Left lung (tissue), 10 donors: ENCODE data around the gene CBLN2. TPM values are rescaled to one million over a fixed set of nuclear protein-coding genes. Genes with fewer than 3 reads are reported as not detected.

Experiments used
- ATAC-seq: fragments of 200-7000 bp; cut with Tn5 transposase; one replicate; pipeline ENCODE4 v1.9.1; 2020; ENCODE audit warnings: moderate library complexity
- DNase-seq, 4 donors: peaks; one replicate each; pipeline ENCODE4 v3.0.0-alpha.2; 2013 to 2020
- H3K27ac ChIP-seq, 2 donors: fragments of 200-600 bp; sonication (generic) in 1 of 2; one replicate each; pipeline versions ENCODE4 v1.5.0 to v1.8.0; 2020 to 2021
- H3K27me3 ChIP-seq, 2 donors: fragments of 200-600 bp; sonication (generic) in 1 of 2; one replicate each; pipeline versions ENCODE4 v1.5.0 to v1.8.0; 2020 to 2021
- H3K36me3 ChIP-seq, 2 donors: fragments of 200-600 bp; sonication (generic) in 1 of 2; one replicate each; pipeline versions ENCODE4 v1.5.0 to v1.8.0; 2020 to 2021
- H3K4me1 ChIP-seq, 2 donors: fragments of 200-600 bp; one replicate each; pipeline ENCODE4 v1.8.0; 2021
- H3K4me3 ChIP-seq, 2 donors: fragments of 200-600 bp; sonication (generic) in 1 of 2; one replicate each; pipeline versions ENCODE4 v1.5.0 to v1.8.0; 2020 to 2021; ENCODE audit warnings: mild to moderate bottlenecking in 1 of 2
- H3K9me3 ChIP-seq, 2 donors: fragments of 200-600 bp; sonication (generic) in 1 of 2; one replicate each; pipeline versions ENCODE4 v1.5.0 to v1.8.0; 2020 to 2021
- intact Hi-C, 2 donors: fragments of 100-400 bp; cut with DNase I; formaldehyde crosslinking; loops; one replicate each; pipeline versions ENCODE4 v1.11.2 to v1.14.2; 2022
- polyA plus RNA-seq, 6 donors: library from polyadenylated mRNA; unstranded; fragments of 120-200 nt; gene quantifications; one replicate each; pipeline ENCODE4 v1.2.1, GENCODE V29; 2013; ENCODE audit not compliant: insufficient read length in 6 of 6
- total RNA-seq, 2 donors: library from RNA; stranded (reverse); fragmentation: NEBNext Ultra II Directional; extraction: Animal tissue kit (Norgen Biotek cat#: 25700); gene quantifications; one replicate each; pipeline ENCODE4 v1.2.1, GENCODE V29; 2021
- TF ChIP-seq, protein P1 (sequence below), 2 donors: fragments of 200-600 bp; sonication (generic) in 1 of 2; IDR thresholded peaks; one replicate each; pipeline versions ENCODE4 v1.5.0 to v1.8.0; 2021; ENCODE audit warnings: antibody characterized with exemption in 2 of 2
- donor health status: DM: no; HTN: yes; CAD: no.
- donor health status: DM: no; HTN: no; CAD: no.

Gene CBLN2
- total and polyA plus RNA-seq, 8 donors: 2.9 to 22.4 (median 9.2) TPM; not detected in 2

DNA sequence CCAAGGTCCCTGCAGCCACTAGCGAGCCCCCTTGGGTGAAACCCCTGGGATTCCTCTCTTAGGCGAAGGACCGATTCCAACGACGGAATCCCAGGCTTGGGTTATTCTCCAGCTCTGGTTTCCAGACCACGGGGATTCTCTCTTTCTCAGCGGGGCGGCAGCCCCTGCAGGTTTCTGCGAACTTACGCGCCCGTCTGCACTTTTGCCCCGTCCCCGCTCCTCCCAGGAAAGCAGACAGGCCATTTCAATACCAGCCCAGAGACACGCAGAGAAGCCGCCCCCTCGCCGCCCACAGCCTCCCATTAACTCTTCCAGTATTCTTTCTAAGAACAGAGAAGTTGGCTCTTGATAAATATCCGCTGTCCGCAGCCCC, 1.2 kb downstream of the CBLN2 start:
- Histone ChIP-seq H3K4me1 (peaks cover 0 to 11% of the 10 kb centered on the region in 2 donors), H3K27me3 (peaks cover 43 to 84% of the 10 kb centered on the region in 2 donors), H3K36me3 (no peaks in the 10 kb centered on the region), H3K9me3 (no peaks in the 10 kb centered on the region), H3K4me3 (no peak overlapping the region), H3K27ac (no peak overlapping the region)
- ATAC-seq: no peak
- intact Hi-C loops: no loop called here
- peak in 1 of 4 donors; percentile 7 for DNase-seq
- TF ChIP-seq, protein P1, sequence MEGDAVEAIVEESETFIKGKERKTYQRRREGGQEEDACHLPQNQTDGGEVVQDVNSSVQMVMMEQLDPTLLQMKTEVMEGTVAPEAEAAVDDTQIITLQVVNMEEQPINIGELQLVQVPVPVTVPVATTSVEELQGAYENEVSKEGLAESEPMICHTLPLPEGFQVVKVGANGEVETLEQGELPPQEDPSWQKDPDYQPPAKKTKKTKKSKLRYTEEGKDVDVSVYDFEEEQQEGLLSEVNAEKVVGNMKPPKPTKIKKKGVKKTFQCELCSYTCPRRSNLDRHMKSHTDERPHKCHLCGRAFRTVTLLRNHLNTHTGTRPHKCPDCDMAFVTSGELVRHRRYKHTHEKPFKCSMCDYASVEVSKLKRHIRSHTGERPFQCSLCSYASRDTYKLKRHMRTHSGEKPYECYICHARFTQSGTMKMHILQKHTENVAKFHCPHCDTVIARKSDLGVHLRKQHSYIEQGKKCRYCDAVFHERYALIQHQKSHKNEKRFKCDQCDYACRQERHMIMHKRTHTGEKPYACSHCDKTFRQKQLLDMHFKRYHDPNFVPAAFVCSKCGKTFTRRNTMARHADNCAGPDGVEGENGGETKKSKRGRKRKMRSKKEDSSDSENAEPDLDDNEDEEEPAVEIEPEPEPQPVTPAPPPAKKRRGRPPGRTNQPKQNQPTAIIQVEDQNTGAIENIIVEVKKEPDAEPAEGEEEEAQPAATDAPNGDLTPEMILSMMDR (IDR thresholded peaks at IDR 0.05): no peak

DNA sequence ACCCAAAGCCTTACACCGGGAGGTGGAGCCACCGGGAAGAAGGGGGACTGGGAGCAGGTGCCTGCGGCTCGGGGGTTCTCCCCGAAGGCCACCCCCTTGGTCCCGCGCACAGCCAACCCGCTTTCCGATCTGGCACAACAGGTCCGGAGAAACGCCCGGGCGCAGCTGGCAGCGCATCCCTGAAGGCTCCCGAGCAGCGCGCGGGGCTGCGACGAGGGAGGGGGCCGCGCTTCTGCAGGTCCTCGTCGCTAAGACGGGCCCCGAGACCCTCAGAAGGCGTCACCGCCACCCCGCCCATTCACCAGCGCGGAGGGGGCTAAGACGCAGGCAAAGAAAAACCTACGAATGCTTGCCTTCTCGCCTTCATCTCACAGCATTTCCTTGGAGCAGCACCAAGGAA, 1.8 kb downstream of the CBLN2 start:
- DNase-seq: peak in 2 of 4 donors; percentile 13 to 71
- Histone ChIP-seq H3K36me3 (no peaks in the 10 kb centered on the region), H3K4me3 (no peak overlapping the region), H3K4me1 (peaks cover 0 to 11% of the 10 kb centered on the region in 2 donors), H3K27ac (no peak overlapping the region), H3K27me3 (peaks cover 43 to 88% of the 10 kb centered on the region in 2 donors), H3K9me3 (no peaks in the 10 kb centered on the region)
- no peak for ATAC-seq
- intact Hi-C loops: no loop called here
- TF ChIP-seq, protein P1 (IDR thresholded peaks at IDR 0.05): no peak

DNA sequence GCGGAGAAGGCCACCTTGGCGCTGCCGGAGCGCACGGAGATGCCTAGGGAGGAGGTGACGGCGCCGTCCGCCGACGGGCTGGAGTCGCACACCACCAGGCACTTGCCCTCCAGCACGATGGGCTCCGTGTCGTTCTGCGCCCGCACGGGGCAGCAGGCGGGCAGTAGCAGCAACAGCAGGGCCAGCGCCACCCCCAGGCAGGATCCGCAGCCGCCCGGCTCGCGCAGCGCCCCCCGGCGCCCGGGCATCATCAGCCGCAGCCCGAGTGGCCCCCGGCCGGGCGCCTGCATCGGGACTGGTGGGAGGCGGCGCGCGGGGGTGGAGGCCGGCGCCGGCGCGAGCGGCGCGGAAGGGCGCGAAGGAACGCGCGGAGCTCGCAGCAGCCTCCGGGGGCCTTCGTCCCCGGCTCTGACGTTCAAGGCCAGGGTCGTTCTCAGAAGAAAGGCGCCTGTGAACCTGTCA, 2.2 kb downstream of the CBLN2 start:
- Histone ChIP-seq H3K4me1 (peaks cover 0 to 11% of the 10 kb centered on the region in 2 donors), H3K27me3 (peaks cover 43 to 93% of the 10 kb centered on the region in 2 donors), H3K36me3 (no peaks in the 10 kb centered on the region), H3K4me3 (no peak overlapping the region), H3K27ac (no peak overlapping the region), H3K9me3 (no peaks in the 10 kb centered on the region)
- TF ChIP-seq, protein P1 (IDR thresholded peaks at IDR 0.05): no peak
- intact Hi-C loops: no loop called here
- no peak for ATAC-seq
- peak in 1 of 4 donors; percentile 61 for DNase-seq

DNA sequence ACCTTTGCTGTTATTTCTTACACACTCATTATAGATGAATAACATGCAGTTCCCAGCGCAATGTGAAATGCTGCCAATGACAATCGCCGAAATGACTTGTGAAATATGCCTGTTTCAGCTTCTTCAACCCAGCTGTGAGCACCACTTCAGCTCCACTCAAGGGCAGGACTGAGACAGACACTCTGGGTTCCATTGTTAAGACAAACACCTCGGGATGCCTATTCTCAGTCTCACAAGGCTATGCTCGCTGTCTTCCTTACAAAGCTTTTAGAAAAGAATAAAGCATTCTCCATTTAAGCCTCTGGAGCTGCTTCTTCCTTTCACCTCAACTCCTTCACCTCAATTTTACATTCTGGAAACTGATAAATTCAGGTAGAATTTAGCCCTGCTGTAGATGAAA, 4.2 kb downstream of the CBLN2 start:
- intact Hi-C loops: no loop called here
- ATAC-seq: no peak
- Histone ChIP-seq H3K4me1 (peaks cover 0 to 11% of the 10 kb centered on the region in 2 donors), H3K27me3 (peaks cover 38 to 80% of the 10 kb centered on the region in 2 donors), H3K9me3 (no peaks in the 10 kb centered on the region), H3K4me3 (no peak overlapping the region), H3K27ac (no peak overlapping the region), H3K36me3 (no peaks in the 10 kb centered on the region)
- TF ChIP-seq, protein P1 (IDR thresholded peaks at IDR 0.05): no peak
- no peak for DNase-seq

DNA sequence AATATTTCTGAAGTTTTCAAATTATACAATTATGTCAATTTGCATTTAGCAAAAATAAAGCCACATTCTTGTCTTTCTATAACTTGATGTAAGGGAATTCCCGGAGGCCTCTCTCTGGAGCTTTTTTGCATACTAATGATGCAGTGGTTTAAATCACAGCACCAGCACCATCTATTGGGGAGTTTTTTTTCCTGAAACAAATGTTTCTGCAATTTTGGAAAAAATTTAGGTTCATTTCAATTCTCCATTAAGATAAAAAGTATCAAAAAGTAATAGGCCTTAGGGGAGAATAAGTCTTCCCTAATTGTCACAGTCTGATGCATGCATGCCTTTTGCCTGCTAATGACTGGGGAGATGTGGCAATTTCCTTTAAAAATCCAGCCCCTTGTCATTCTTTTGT, 13.5 kb downstream of the CBLN2 start:
- intact Hi-C loops: no loop called here
- Histone ChIP-seq H3K27me3 (no peaks in the 10 kb centered on the region), H3K9me3 (no peaks in the 10 kb centered on the region), H3K4me3 (no peak overlapping the region), H3K36me3 (no peaks in the 10 kb centered on the region), H3K27ac (no peak overlapping the region), H3K4me1 (no peaks in the 10 kb centered on the region)
- TF ChIP-seq, protein P1 (IDR thresholded peaks at IDR 0.05): no peak
- no peak for ATAC-seq
- peak in 1 of 4 donors; percentile 22 for DNase-seq
